ENCODE data around the gene LILRB3.
"Not testable (repeated sequence)": the region's sequence is repeated elsewhere in the genome, so short reads cannot be mapped to it uniquely, and the experiment has no call there.

The LILRB3 gene

GRCh38 chr19:54189145-54189734 lies 33.6 kb downstream of the LILRB3 start, which contains the start of gene MBOAT7:
MBOAT7 (minus strand) TSS chr19:54189580; CDS start chr19:54188508, 1,072 bp downstream.
- DNase-seq, result no peak

- no peak for DNase-seq
Observed at GRCh38 chr19:54188215-54188871, 34.5 kb downstream of the LILRB3 start.

GRCh38 chr19:54186934-54187381 lies 35.8 kb downstream of the LILRB3 start:
- no peak for DNase-seq

- no peak for DNase-seq
Observed at GRCh38 chr19:54186351-54186750, 36.5 kb downstream of the LILRB3 start.

GRCh38 chr19:54183431-54183830 lies 39.4 kb downstream of the LILRB3 start:
- DNase-seq, result no peak

- DNase-seq, result not testable (repeated sequence)
Observed at GRCh38 chr19:54181894-54182293, 40.9 kb downstream of the LILRB3 start.

- no peak for DNase-seq
Observed at GRCh38 chr19:54180691-54181091, 42.1 kb downstream of the LILRB3 start.

GRCh38 chr19:54179921-54180461 lies 42.8 kb downstream of the LILRB3 start:
- no peak for DNase-seq

GRCh38 chr19:54179262-54179852 lies 43.5 kb downstream of the LILRB3 start:
- DNase-seq, result no peak

- DNase-seq, result no peak
Observed at GRCh38 chr19:54178581-54179261, 44.1 kb downstream of the LILRB3 start.

GRCh38 chr19:54173951-54174834 lies 48.6 kb downstream of the LILRB3 start:
- DNase-seq, result no peak

GRCh38 chr19:54173359-54173699 lies 49.5 kb downstream of the LILRB3 start:
- no peak for DNase-seq

GRCh38 chr19:54172471-54173358 lies 50.1 kb downstream of the LILRB3 start, which contains the start of gene TMC4:
TMC4 (minus strand) TSS chr19:54173160; CDS start chr19:54173117, 43 bp downstream.
- peak; percentile 18 for DNase-seq

GRCh38 chr19:54171736-54172431 lies 50.9 kb downstream of the LILRB3 start:
- DNase-seq, result not testable (repeated sequence)

- DNase-seq, result no peak
Observed at GRCh38 chr19:54169149-54169740, 53.6 kb downstream of the LILRB3 start.

GRCh38 chr19:54168174-54168917 lies 54.5 kb downstream of the LILRB3 start:
- no peak for DNase-seq

All from NCI-H2081 treated with DMSO at 0.1 percent for 48 hours (cell line).